Measurements from ENCODE around the gene PLEKHJ1.
A peak's percentile ranks its signal among the peaks of the same experiment; 100 is the strongest.

GRCh38 chr19:2270423-2271233 lies 34.5 kb upstream of the PLEKHJ1 start:
- TF ChIP-seq CTCF (IDR thresholded peaks at IDR 0.05) (no peak), POLR2A (IDR thresholded peaks at IDR 0.05) (peak; percentile 68 to 88 (median 84))
